ENCODE data around the gene CACNB4.

- no peak for TF ChIP-seq CTCF (IDR thresholded peaks at IDR 0.05 in 2 of 3, conservative IDR thresholded peaks at IDR 0.05 in 1 of 3; ENCODE audit: insufficient read depth in 2 of 3, low read depth in 1 of 3, low read length in 3 of 3)
- TF ChIP-seq ASH1L (IDR thresholded peaks at IDR 0.05; ENCODE audit: borderline replicate concordance, low read depth, partially characterized antibody), result no peak
- TF ChIP-seq ZNF408 (CRISPR knock-in tag; IDR thresholded peaks at IDR 0.05; ENCODE audit: low read depth), result no peak
- TF ChIP-seq ARID3A (IDR thresholded peaks at IDR 0.05; ENCODE audit: borderline replicate concordance, low read depth, low read length), result no peak
- TF ChIP-seq U2AF2 (optimal IDR thresholded peaks at IDR 0.05; ENCODE audit: low read depth, low read length), result no peak
- TF ChIP-seq PCBP2 (IDR thresholded peaks at IDR 0.05; ENCODE audit: low read depth, low read length, poor library complexity, severe bottlenecking), result no peak
- no peak for TF ChIP-seq TCF7L2 (IDR thresholded peaks at IDR 0.05; ENCODE audit: low read depth, low read length)
- TF ChIP-seq FOXP1 (CRISPR knock-in tag; IDR thresholded peaks at IDR 0.05), result no peak
- peak; percentile 58 for TF ChIP-seq CEBPB (tag; IDR thresholded peaks at IDR 0.05)
- TF ChIP-seq ZNF644 (tag; IDR thresholded peaks at IDR 0.05; ENCODE audit: low read depth), result no peak
- no peak for TF ChIP-seq FOXK2 (conservative IDR thresholded peaks at IDR 0.05 in 1 of 2, IDR thresholded peaks at IDR 0.05 in 1 of 2; ENCODE audit: low read depth in 2 of 2)
- TF ChIP-seq TRIM28 (IDR thresholded peaks at IDR 0.05), result no peak
Observed at GRCh38 chr2:151878655-151879563, 219.9 kb downstream of the CACNB4 start.

All from K562 (cell line).